Measurements from ENCODE around the gene SOX10.

The SOX10 gene

GRCh38 chr22:38016182-38017151 lies 32.1 kb upstream of the SOX10 start:
- no peak for DNase-seq (ENCODE audit: low spot score)

- DNase-seq (ENCODE audit: low spot score) = no peak
Observed at GRCh38 chr22:38014083-38014482, 29.7 kb upstream of the SOX10 start.

- peak; percentile 5 for DNase-seq (ENCODE audit: low spot score)
Observed at GRCh38 chr22:38012604-38013072, 28.3 kb upstream of the SOX10 start.

- DNase-seq (ENCODE audit: low spot score) = no peak
Observed at GRCh38 chr22:38009000-38009806, 24.8 kb upstream of the SOX10 start.

GRCh38 chr22:38007330-38007902 lies 23.1 kb upstream of the SOX10 start:
- no peak for DNase-seq (ENCODE audit: low spot score)

GRCh38 chr22:38006906-38007305 lies 22.6 kb upstream of the SOX10 start:
- DNase-seq (ENCODE audit: low spot score) = no peak

GRCh38 chr22:38005943-38006342 lies 21.6 kb upstream of the SOX10 start:
- no peak for DNase-seq (ENCODE audit: low spot score)

- DNase-seq (ENCODE audit: low spot score) = no peak
Observed at GRCh38 chr22:37999640-38000272, 15.4 kb upstream of the SOX10 start.

- no peak for DNase-seq (ENCODE audit: low spot score)
Observed at GRCh38 chr22:37999236-37999635, 14.9 kb upstream of the SOX10 start.

GRCh38 chr22:37998543-37998942 lies 14.2 kb upstream of the SOX10 start:
- DNase-seq (ENCODE audit: low spot score) = no peak

GRCh38 chr22:37996515-37997246 lies 12.3 kb upstream of the SOX10 start:
- no peak for DNase-seq (ENCODE audit: low spot score)

- no peak for DNase-seq (ENCODE audit: low spot score)
Observed at GRCh38 chr22:37996079-37996478, 11.7 kb upstream of the SOX10 start.

GRCh38 chr22:37995460-37995859 lies 11.1 kb upstream of the SOX10 start:
- DNase-seq (ENCODE audit: low spot score) = no peak

- DNase-seq (ENCODE audit: low spot score) = no peak
Observed at GRCh38 chr22:37994982-37995381, 10.6 kb upstream of the SOX10 start.

- DNase-seq (ENCODE audit: low spot score) = no peak
Observed at GRCh38 chr22:37994049-37994448, 9.7 kb upstream of the SOX10 start.

GRCh38 chr22:37991731-37992442 lies 7.5 kb upstream of the SOX10 start:
- DNase-seq (ENCODE audit: low spot score) = no peak

- DNase-seq (ENCODE audit: low spot score) = no peak
Observed at GRCh38 chr22:37990862-37991261, 6.5 kb upstream of the SOX10 start.

- DNase-seq (ENCODE audit: low spot score) = no peak
Observed at GRCh38 chr22:37990301-37990700, 5.9 kb upstream of the SOX10 start.

GRCh38 chr22:37989146-37990045 lies 5.0 kb upstream of the SOX10 start:
- DNase-seq (ENCODE audit: low spot score) = no peak

GRCh38 chr22:37986371-37986770 lies 2.0 kb upstream of the SOX10 start:
- no peak for DNase-seq (ENCODE audit: low spot score)
